ENCODE measurements around the gene DPP6.

DPP6 gene

DNA sequence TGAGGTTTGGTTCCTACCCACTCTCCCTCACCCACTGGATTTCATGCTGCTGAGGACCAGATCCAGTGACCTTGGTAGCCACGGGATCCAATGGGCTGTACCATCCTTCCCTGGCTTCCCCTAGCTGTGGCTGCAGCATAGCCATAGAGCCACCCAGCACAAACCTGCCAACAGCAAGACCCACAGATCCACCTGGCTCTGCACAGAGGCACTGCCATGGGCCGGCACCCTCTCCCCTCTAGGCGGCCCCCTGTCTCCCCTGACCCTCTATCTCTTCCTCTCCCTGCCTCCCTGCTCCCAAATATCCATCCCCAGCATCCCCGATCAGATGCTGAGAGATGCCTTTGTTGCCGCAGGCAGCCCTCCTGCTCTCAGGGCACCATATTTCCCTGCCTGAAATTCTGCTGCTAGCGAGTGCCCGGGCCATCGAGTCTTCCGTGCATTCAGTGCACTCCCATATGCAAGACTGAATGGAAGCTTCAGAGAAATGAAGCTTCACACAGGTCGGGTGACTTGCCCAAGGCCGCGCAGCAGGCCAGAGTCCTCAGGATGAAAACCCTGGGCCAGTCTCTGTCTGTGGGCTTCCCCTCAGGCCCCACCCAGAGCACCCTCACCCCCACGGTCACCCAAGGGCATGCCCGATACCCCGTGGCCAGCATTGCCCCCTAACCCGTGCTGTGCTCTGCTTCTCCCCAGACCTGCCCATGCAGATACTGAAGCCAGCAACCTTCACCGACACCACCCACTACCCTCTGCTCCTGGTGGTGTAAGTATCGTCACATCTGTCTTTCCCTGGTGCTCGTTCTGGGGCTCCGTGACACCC is 819.9 kb downstream of the DPP6 start:
- no peak for DNase-seq

DNA sequence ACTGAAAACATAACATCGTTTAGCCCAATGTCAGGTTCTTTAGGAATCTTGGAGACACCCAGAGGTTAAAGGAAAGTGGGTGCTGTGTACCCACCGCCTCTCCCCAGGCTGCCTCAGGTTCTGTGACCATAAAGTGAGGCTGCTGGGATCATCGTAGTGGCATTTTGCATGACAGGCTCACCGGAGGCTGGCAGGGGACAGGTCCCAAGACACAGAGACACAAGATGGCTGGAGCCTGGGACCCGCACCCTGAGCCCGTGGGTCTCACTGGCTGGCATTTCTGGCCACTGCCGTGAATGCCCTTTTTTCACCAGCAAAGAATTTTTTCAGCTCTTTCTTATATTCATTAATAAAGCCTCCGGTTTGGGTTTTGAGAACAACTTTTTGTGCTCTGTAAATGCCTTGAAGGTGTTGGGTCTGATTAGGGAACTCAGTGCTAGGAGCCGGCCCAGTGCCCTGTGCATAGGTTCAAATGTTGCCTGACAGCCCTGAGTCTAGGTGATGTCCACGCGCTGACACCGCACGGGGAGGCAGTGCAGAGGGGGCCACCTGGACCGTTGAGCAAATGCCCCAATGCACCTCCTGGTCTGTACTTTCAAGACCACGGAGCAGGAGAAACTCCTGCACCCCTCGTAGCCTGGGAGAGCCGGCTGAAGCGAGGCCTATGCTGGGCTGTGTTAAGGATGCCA is 820.8 kb downstream of the DPP6 start:
- DNase-seq: no peak

DNA sequence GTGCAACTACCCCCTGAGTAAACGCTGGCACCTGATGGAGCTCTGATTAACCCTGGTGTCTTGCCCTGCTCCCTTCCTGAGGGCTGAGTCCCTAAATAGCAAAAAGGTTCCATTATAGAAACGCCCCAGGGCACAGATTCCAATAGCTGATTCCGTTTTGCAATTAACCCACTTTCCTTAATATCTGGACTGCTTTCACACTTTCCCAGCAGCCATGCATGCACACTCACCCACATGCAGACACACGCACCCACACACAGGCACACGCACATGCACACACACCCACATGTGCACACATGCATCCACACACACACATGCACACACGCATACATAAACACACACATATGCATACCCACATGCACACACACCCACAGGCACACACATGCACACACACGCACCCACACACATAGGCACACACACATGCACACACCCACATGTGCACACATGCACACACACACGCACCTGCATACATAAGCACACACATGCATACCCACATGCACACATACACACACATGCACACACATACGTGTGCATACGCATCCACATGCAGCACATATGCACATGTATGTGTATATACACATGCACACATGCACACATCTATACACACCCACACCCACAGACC is 821.4 kb downstream of the DPP6 start:
- no peak for DNase-seq

DNA sequence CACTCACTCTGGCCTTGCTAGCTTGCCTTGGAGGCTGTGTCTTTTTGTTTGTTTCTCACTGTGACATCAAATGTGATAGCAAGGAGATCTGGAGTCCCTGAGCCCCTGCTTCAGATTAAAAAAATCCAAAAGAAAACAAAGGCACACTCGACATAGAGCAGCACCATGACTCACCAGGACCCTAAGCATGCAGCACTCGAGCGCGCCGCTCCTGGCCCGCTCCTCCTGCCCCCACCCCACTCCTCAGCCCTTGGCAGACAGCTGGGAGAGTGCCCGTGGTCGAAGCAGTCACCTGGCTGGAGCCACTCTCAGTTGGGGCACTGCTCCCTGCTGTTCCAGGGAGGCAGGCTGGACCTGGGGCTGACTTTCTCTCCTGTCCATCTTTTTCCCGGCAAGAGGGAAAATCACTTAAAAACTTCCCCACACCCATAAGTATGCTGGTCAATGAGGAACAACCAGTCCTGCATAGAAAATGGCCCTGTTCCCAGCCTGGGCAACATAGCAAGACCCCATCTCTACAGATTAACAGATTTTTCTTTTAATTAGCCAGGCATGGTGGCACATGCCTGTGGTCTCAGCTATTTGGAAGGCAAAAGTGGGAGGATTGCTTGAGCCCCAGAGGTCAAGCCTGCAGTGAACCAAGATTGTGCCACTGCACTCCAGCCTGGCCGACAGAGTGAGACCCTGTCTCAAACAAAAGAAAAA is 822.4 kb downstream of the DPP6 start:
- DNase-seq: no peak

DNA sequence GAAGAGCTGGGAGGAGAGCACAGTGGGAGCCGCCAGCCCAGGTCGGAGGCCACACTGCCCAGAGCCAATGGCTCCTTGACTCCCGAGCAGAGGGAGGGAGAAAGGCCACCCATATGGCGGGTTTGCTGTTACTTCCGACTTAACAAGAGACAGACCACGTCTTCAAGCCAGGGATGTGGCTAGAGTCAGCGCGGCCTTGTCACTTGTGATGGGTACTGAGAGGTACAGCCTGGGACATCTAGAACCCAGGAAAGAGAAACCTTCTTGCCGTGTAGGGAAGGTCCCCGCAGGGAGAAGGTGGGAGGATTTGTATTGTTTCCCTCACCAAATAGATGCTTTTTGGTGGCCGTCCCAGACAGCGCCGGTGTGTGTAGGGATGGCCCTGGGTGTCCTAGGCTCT is 823.1 kb downstream of the DPP6 start:
- DNase-seq: no peak

DNA sequence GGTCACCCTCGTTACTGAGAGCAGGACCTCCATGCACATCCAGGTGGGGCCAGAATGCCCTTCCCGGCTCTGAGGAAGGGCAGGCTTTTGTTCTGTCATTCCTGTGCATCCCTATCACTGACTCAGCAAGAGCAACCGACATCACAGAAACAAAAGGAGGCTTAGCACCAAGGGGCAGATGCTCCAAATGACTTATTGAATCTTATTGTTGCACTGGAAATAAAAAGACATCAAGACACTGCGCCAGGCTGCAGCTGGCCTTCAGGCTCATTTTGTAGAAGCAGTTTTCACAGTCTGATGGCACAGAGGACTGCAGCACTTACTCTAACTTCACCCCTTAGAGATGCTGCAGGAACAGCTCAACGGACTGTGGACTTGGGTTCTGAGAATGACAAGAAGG is 824.3 kb downstream of the DPP6 start:
- no peak for DNase-seq

DNA sequence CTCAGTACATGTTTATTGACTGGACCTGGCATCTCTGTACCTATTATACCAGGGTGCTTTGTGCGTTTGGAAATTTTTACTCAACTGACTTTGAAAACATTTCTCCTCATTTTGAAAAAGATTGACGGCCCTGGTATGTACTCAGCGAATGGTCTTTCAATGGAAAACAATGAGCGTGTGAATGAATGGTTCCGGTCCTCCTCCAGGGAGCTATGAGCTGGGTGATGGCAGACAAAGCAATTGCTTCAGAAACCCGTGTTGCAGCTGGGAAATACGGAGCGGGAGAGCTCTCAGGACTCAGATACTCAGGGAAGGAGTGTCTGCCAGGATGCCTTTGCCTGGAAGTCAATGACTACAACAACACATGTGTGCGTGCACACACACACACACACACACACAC is 824.8 kb downstream of the DPP6 start:
- no peak for DNase-seq

DNA sequence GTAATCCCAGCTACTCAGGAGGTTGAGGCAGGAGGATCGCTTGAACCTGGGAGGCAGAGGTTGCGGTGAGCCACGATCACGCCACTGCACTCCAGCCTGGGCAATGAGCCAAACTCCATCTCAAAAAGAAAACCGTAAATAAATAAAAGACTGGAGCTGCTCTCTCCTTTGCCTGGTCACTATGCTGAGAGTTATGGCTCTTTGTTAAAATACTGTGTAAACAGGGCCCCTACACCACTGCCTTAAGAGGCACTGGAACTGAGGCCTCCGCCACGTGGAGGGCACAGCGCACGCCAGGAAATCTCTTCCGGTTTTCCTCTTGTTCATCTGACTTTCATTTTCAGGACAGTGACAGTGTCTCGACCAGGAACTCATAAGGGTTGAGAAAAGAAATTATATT is 827.4 kb downstream of the DPP6 start:
- DNase-seq: no peak

DNA sequence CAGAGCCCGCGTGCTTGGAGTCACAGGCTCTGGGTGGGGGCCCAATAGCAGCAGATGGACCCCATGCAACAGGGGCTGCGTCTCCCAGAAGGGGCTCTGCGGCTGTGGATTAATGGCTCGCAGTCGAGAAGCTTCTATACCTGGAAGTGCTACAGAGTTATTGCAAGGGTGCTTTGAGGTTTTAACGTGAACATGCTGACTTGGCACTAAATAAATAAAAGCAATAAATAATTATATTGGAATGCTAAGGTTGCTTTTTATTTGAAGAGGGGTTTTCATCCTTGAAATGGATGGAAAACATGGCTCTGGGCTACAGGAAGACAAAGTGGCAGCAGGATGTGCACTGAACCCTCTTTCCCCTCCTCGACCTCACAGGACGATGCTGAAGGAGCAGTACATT is 828.3 kb downstream of the DPP6 start:
- DNase-seq: no peak

DNA sequence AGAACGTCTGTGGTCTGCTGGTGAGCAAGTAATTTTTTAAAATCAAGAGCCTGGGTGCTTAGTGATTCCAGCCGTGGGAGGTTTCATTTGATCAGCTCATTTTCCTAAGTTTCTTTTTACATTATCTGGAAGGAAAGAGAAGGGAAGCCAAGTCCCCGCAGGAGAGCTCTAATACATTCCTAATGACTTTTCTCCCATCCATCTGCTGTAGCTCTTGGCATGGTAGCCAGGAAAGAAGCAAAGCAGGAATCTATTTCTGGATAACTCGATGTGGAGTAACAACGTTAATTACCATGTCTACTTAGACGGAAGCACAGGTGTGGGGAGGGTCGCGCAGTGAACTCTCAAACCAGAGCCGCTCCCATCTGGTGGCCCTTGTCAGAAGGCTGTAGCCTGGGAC is 828.8 kb downstream of the DPP6 start:
- DNase-seq: no peak

DNA sequence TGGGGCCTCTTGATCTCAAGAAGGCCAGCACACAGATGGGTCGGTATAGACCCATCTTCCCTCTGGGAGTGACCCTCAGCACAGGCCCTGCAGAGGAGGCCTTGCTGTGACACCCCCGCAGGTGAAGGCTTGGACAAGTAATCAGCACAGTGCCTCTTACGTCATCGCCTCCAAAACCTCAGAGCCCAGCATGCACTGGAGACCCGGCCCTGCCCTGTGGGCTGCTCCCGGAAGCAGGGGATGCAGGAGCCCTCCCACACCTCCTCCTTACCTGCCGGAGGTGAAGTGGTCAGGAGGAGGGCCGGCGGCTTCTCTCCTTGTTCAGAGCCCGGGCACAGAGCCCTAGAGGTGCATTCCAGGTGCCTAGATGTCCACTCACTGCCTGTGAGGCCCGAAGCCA is 829.3 kb downstream of the DPP6 start:
- DNase-seq: no peak

DNA sequence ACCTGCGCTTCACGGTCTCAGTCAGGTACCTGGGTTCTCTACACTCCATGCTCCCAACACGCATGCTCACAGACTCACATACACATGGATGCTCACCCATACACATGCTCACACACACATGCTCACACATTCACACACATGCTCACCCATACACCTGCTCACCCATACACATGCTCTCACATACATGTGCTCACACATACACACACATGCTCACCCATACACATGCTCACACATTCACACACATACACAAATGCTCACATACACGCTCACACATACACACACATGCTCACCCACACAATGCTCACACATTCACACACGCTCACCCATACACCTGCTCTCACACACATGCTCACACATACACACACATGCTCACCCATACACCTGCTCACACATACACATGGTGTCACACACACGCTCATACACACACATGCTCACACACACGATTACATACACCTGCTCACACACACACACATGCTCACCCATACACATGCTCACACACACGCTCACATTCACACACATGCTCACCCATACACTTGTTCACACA is 830.8 kb downstream of the DPP6 start:
- DNase-seq: no peak

DNA sequence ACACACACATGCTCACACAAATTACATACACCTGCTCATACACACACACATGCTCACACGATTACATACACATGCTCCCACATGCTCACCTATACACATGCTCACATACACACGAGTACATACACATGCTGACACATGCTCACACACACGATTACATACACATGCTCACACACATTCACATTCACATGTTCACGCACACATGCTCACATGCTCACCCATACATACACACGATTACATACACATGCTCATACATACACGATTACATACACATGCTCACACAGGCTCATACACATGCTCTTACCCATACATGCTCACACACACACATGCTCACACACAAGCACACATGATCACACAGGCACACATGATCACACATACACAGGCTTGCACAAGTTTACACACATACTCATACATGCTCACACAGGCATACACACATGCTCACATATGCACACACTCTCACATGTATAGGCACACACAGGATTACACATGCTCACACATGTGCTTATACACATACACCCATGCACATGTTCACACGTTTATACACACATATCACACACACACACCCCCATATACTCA is 832.2 kb downstream of the DPP6 start:
- DNase-seq: no peak

DNA sequence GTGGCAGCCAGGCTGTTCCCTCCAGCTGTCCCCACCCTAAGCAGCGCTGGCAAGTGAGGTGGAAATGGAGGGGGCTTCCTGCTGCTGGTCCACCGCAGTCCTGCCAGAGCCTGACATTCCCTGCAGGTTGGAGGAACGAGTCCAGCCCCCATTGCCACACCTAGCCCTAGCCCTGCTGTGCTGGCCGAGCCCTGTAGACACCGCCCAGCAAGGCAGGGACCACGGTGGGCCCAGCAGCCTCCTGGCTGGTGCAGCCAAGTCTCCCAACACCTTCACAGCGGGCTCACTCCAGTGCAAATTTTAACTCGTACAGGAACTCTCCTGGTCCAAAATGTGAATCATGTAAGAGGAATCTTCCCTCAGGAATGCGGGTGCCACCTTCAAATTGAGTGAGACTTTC is 834.4 kb downstream of the DPP6 start:
- DNase-seq: no peak

DNA sequence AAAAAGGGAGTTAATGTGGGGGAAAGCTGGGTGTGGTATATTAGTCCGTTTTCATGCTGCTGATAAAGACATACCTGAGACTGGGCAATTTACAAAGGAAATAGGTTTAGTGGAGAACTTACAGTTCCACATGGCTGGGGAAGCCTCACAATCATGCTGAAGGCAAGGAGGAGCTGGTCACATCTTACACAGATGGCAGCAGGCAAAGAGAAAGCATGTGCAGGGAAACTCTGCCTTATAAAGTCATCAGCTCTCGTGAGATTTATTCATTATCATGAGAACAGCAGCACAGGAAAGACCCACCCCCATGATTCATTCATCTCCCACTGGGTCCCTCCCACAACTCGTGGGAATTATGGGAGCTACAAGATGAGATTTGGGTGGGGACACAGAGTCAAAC is 836.5 kb downstream of the DPP6 start:
- no peak for DNase-seq

DNA sequence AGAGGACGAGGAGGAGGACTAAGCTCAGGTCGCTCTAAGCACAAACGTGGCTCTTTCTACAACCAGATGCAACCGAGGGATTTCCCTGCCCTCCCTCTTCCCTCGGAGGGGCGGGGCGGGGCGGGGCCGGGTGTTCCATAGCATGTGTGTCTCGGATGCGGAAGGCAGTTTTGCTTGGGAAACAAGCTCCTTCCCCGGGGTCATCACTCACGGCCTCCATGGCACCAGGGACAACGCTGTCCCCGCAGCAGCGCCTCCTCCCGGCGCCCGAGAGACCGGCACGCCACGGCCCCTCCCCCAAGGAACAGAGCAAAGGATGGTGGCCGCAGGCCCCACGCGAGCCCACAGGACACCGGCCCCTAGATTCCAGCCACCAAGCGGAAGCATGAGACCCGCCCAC is 840.3 kb downstream of the DPP6 start:
- no peak for DNase-seq

DNA sequence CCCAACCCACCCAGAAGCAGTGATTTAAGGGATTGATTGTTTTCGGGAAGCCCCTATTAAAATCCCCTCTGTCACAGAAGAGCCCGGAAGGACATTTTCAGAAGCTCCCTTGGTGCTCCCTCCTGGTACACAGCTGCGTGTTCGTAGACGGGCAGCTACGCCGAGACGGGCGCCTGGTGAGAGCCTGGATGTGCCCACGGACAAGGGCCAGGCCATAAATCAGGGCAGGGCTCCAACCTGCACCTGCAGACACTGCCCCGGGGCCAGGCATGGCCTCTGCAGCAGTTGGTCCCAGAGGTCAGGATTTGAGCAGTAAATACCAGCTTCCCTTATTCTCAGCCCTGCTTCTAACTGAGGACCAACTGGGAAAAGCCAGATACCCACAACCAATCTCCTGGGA is 843.9 kb downstream of the DPP6 start:
- no peak for DNase-seq

DNA sequence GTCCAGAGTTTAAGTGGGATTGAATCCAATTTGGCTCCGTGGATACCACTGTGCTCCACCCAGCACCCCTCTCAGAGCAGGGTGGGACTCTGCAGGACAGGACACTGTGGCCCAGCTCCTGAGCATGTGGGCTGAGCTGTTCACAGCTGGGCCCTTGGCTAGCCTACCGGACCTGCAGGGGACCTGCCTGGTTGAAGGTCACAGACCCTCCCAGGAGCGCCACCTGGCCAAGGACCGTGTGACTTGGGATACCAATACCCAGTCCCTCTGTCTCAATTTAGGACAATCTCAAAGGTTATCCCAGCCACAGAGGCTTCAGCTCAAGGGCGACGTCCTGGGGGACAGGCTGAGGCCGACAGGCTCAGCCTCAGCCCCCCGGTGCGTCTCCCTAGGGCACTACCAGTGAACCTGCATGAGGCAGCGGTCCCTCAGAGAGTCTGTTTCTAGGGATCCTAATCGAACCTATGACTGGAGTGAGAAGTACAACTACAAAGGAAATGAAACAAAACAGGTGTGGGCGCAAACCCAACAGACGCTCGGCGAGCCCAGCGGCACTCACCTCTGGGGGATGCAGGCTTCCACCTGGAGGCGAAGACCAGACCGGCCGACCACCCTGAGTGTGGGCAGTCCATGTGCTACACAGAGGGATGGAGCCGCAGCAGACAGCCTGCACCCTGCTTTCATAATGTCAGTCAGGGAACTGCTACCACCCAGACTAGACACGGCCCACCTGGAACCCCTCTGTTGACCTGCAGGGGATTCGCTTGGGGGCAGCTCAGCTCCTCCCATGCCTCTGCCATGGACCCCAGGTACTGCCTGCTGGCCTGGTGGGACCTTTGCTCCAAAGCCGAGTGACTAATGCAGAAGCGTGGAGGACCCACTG is 847.0 kb downstream of the DPP6 start:
- no peak for DNase-seq

DNA sequence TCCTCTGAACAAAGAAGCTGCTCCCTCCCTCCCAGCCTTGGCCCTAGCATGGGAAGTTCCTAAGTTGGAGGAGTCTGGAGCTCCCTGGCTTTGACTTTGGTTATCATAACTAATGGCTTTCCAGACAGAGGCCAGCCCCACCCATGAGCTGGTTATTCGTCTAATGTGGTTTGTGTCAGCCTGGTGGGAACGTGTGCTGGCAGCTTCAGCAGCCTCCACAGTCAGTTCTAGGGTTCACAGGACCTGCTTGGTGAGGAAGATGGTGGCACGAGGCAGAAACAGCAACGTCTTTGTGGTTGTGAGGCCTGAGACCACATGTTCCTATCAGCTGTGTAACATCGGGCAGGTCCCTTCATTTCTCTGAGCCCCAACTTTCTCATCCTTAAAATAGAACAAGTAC is 847.7 kb downstream of the DPP6 start:
- no peak for DNase-seq

DNA sequence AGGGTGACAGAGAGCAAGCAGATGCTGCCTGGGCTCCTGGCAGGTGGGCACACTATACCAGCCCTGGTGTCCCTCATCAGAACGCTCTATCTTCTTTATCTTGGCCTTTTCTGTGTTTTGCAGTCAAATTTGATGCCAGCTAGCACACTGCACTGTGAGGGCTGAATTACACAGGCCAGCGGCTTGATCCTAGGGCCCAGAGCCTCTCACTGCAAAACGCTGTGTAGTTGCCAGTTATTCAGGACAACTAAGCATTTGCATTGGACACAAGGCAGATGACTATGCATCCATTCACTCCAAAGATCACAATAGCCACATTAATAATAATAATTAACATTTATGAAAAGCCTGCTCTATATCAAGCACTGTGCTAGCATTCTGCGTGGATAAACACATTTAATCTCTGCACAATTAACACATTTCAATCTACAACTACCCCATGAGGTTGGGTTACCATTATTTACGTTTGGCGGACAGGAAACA is 850.4 kb downstream of the DPP6 start:
- no peak for DNase-seq

DNA sequence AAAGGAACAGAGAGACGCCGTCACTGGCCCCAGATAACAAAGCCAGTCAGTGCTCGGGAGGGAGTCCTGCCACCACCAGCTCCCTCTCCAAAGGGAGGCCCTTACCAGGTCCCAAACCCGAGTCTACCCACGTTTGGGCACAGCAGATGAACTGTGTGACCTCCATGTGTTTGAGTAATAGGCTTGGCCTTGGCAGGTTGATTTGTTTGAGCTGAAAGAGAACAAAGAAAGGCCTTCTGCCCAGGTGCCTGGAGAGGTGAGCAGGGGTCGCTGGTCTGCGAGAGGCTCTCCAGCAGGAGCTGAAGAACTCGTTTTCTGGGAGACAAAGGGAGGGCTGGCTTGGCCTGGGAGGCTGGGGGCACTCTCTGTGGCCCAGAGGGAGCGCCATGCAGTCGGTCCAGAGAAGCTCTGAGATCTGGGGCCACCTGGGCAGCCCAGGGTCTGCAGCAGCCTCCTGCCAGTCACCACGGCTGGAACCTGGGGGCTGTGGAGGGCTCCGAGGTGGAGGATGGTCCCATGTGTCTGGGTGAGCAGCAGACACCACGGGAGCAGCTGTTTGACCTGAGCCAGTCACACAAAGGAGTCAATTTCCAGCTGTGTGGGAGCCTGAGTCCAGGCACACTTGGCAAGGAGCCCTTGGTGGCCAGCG is 851.0 kb downstream of the DPP6 start:
- no peak for DNase-seq

Measured in NCI-H1048 (cell line).